Bronchial epithelial cell (primary cell): Measurements from ENCODE around the gene ITGA8. TPM values are rescaled to one million over a fixed set of nuclear protein-coding genes. Genes with fewer than 3 reads are reported as not detected.
A peak's percentile ranks its signal among the peaks of the same experiment; 100 is the strongest.

Source experiments
- DNase-seq: peaks from one replicate; pipeline ENCODE4 v3.0.0-alpha.2; 2010; ENCODE audit warnings: low read depth
- FAIRE-seq: peaks from 2 replicates; lab custom pipeline; 2011; peaks lifted over from hg19 to GRCh38; lab: Jason Lieb, UNC
- H3K27me3 ChIP-seq: 2 replicates; pipeline ENCODE4 v1.5.1; 2011; ENCODE audit warnings: low read length; ENCODE audit not compliant: control insufficient read depth, insufficient read depth
- H3K36me3 ChIP-seq: 2 replicates; pipeline ENCODE4 v1.5.1; 2011; ENCODE audit warnings: low read length; ENCODE audit not compliant: control insufficient read depth, insufficient read depth
- H3K4me3 ChIP-seq: 2 replicates; pipeline ENCODE4 v1.5.1; 2011; ENCODE audit warnings: mild to moderate bottlenecking, low read depth, low read length, control low read depth
- total RNA-seq: library from RNA; depleted of rRNA; stranded (reverse); fragments of >200 nt; gene quantifications from 2 replicates; pipeline ENCODE4 v1.2.1, GENCODE V29; 2014
- TF ChIP-seq, protein P1 (sequence below): IDR thresholded peaks from 2 replicates; pipeline ENCODE4 v1.5.1; 2011; ENCODE audit warnings: mild to moderate bottlenecking, moderate library complexity, low read length, control low read depth, inconsistent platforms; ENCODE audit not compliant: insufficient read depth, severe bottlenecking

Gene ITGA8
- total RNA-seq, 1 donor from 2014 or later: under 0.01 TPM

DNA sequence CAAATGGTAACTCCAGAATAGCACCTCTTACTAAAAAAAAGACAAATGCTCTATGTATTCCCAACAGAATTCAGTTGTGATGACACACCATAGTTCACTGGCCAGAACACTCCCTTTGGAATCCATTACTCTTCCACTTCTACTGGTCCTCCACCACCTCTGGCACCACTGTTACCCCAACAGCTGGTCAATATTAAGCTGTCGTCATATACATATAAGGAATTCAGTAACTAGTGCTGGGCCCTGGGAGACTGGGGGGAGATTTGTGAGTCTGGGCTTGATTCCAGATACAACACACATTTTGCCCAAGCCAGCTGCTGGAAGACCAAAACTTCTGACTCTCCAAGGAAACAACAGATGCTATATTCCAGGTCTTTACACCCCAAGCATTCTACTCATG lies 26.0 kb upstream of the ITGA8 start:
- Histone ChIP-seq H3K36me3 (no peaks in the 10 kb centered on the region), H3K27me3 (no peaks in the 10 kb centered on the region), H3K4me3 (no peak overlapping the region)
- TF ChIP-seq, protein P1, sequence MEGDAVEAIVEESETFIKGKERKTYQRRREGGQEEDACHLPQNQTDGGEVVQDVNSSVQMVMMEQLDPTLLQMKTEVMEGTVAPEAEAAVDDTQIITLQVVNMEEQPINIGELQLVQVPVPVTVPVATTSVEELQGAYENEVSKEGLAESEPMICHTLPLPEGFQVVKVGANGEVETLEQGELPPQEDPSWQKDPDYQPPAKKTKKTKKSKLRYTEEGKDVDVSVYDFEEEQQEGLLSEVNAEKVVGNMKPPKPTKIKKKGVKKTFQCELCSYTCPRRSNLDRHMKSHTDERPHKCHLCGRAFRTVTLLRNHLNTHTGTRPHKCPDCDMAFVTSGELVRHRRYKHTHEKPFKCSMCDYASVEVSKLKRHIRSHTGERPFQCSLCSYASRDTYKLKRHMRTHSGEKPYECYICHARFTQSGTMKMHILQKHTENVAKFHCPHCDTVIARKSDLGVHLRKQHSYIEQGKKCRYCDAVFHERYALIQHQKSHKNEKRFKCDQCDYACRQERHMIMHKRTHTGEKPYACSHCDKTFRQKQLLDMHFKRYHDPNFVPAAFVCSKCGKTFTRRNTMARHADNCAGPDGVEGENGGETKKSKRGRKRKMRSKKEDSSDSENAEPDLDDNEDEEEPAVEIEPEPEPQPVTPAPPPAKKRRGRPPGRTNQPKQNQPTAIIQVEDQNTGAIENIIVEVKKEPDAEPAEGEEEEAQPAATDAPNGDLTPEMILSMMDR: no peak
- no peak for DNase-seq
- no peak for FAIRE-seq

DNA sequence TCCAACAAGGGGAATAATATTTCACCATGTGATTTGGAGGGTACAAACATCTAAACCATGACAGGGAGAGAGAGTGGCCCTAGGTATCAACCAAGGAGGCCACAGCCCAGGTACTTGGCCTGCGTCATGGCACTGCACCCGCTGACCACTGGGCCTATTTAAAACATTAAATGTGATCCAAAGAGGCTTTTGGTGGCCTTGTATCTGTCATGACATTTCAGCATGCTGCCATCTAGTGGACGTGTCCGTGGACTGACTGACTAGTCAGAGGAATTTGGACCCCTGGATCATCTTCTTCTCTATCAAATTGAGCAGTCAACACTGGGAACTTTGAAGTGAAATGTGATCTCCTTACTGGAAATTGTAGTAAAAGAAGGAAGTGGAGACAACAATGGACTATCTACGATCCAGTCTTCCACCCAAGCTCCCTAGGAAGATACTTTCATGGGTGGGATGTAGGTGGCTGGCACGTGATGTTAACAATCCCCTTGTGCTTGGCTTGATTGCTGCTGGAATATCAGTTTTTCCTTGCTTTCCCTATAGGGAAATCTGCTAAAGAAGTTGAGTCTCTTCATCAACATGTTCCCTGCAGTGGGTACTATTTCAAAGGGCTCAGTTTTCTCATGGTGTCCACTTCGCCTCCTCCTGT lies 24.6 kb upstream of the ITGA8 start:
- DNase-seq: peak; percentile 55
- TF ChIP-seq, protein P1: peak; percentile 58
- no peak for FAIRE-seq

DNA sequence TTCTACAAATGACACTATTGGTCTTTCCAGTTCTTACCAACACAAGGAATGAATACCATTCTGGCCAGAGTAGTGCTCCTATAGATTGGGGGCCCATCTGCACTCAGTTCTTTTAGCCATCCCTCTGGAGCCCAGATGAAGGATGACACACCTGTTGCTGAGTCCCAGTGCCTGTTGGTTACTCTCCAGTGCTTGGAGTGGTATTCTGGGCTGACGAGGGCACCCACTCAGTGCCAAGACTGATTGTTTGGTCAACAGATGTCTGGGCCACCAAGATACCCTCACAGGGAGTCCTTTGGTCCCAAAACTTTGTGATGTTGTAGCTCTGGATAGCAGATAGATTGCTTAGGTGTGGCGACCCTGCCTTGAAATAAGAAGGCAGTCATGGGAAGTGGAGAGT lies 23.7 kb upstream of the ITGA8 start:
- Histone ChIP-seq H3K27me3 (no peaks in the 10 kb centered on the region), H3K4me3 (no peak overlapping the region), H3K36me3 (no peaks in the 10 kb centered on the region)
- FAIRE-seq (no peak), DNase-seq (no peak)
- TF ChIP-seq, protein P1: no peak

More for the DNA sequence above, 24.6 kb upstream of the ITGA8 start:
- Histone ChIP-seq H3K4me3 (no peak overlapping the region), H3K36me3 (no peaks in the 10 kb centered on the region), H3K27me3 (no peaks in the 10 kb centered on the region)

- Histone ChIP-seq H3K4me3 (no peak overlapping the region), H3K36me3 (no peaks in the 10 kb centered on the region), H3K27me3 (no peaks in the 10 kb centered on the region)
- FAIRE-seq (no peak), DNase-seq (no peak)
- TF ChIP-seq, protein P1: no peak
These were observed 23.1 kb upstream of the ITGA8 start for GRCh38 chr10:15742836-15743235.

GRCh38 chr10:15742102-15742501 lies 22.4 kb upstream of the ITGA8 start:
- H3K4me3 ChIP-seq: no peak overlapping the region
- FAIRE-seq: no peak

More at GRCh38 chr10:15742102-15742501, 22.4 kb upstream of the ITGA8 start:
- no peak for DNase-seq
- TF ChIP-seq, protein P1: no peak
- H3K27me3 ChIP-seq: no peaks in the 10 kb centered on the region
- no peaks in the 10 kb centered on the region for H3K36me3 ChIP-seq
